Measurements from ENCODE around the gene TMPRSS11B. TPM values are rescaled to one million over a fixed set of nuclear protein-coding genes. Genes with fewer than 3 reads are reported as not detected.

Gene TMPRSS11B
- total and polyA plus RNA-seq, 4 donors: 0.02 TPM; not detected in 3

GRCh38 chr4:68264875-68265565 lies 19.5 kb upstream of the TMPRSS11B start:
- DNase-seq (ENCODE audit: low spot score): no peak
- Histone ChIP-seq H3K36me3 (ENCODE audit: control insufficient read depth in 4 of 4, insufficient read depth in 3 of 4, low read depth in 1 of 4, low read length in 3 of 4) (no peaks in the 10 kb centered on the region), H3K9ac (ENCODE audit: low read depth in 1 of 2, low read length in 2 of 2) (no peak overlapping the region), H3K9me3 (ENCODE audit: control insufficient read depth in 4 of 4, low read length in 3 of 4) (no peaks in the 10 kb centered on the region), H3K27ac (ENCODE audit: low read depth in 1 of 2, low read length in 2 of 2) (no peak overlapping the region), H3K27me3 (ENCODE audit: control insufficient read depth in 4 of 4, insufficient read depth in 4 of 4, low read length in 3 of 4) (no peaks in the 10 kb centered on the region), H3K4me1 (ENCODE audit: control insufficient read depth in 4 of 4, insufficient read depth in 4 of 4, low read length in 3 of 4) (no peaks in the 10 kb centered on the region), H3K4me3 (ENCODE audit: low read depth in 1 of 3, low read length in 3 of 3) (no peak overlapping the region)
- TF ChIP-seq NR2F2 (IDR thresholded peaks at IDR 0.05): no peak
- TF ChIP-seq TAF1 (conservative IDR thresholded peaks at IDR 0.05): no peak
- WGBS: 89% methylated on average over 3 of the region's 3 CpGs

GRCh38 chr4:68259191-68259590 lies 13.7 kb upstream of the TMPRSS11B start:
- Histone ChIP-seq H3K9ac (ENCODE audit: low read depth in 1 of 2, low read length in 2 of 2) (no peak overlapping the region), H3K36me3 (ENCODE audit: control insufficient read depth in 4 of 4, insufficient read depth in 3 of 4, low read depth in 1 of 4, low read length in 3 of 4) (no peaks in the 10 kb centered on the region), H3K9me3 (ENCODE audit: control insufficient read depth in 4 of 4, low read length in 3 of 4) (no peaks in the 10 kb centered on the region), H3K4me3 (ENCODE audit: low read depth in 1 of 3, low read length in 3 of 3) (no peak overlapping the region), H3K27me3 (ENCODE audit: control insufficient read depth in 4 of 4, insufficient read depth in 4 of 4, low read length in 3 of 4) (no peaks in the 10 kb centered on the region), H3K4me1 (ENCODE audit: control insufficient read depth in 4 of 4, insufficient read depth in 4 of 4, low read length in 3 of 4) (no peaks in the 10 kb centered on the region), H3K27ac (ENCODE audit: low read depth in 1 of 2, low read length in 2 of 2) (no peak overlapping the region)
- WGBS: 93% methylated on average over 1 of the region's 1 CpG
- TF ChIP-seq, protein P1, sequence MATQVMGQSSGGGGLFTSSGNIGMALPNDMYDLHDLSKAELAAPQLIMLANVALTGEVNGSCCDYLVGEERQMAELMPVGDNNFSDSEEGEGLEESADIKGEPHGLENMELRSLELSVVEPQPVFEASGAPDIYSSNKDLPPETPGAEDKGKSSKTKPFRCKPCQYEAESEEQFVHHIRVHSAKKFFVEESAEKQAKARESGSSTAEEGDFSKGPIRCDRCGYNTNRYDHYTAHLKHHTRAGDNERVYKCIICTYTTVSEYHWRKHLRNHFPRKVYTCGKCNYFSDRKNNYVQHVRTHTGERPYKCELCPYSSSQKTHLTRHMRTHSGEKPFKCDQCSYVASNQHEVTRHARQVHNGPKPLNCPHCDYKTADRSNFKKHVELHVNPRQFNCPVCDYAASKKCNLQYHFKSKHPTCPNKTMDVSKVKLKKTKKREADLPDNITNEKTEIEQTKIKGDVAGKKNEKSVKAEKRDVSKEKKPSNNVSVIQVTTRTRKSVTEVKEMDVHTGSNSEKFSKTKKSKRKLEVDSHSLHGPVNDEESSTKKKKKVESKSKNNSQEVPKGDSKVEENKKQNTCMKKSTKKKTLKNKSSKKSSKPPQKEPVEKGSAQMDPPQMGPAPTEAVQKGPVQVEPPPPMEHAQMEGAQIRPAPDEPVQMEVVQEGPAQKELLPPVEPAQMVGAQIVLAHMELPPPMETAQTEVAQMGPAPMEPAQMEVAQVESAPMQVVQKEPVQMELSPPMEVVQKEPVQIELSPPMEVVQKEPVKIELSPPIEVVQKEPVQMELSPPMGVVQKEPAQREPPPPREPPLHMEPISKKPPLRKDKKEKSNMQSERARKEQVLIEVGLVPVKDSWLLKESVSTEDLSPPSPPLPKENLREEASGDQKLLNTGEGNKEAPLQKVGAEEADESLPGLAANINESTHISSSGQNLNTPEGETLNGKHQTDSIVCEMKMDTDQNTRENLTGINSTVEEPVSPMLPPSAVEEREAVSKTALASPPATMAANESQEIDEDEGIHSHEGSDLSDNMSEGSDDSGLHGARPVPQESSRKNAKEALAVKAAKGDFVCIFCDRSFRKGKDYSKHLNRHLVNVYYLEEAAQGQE (IDR thresholded peaks at IDR 0.05): no peak
- TF ChIP-seq, protein P2, sequence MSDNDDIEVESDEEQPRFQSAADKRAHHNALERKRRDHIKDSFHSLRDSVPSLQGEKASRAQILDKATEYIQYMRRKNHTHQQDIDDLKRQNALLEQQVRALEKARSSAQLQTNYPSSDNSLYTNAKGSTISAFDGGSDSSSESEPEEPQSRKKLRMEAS (IDR thresholded peaks at IDR 0.05): no peak
- TF ChIP-seq FOXA2 (IDR thresholded peaks at IDR 0.05) (no peak), FOXA1 (IDR thresholded peaks at IDR 0.05) (no peak), CTCF (IDR thresholded peaks at IDR 0.05; ENCODE audit: low read depth, low read length, missing input control) (no peak), TAF1 (conservative IDR thresholded peaks at IDR 0.05) (no peak), HNF4G (IDR thresholded peaks at IDR 0.05) (no peak), RXRA (IDR thresholded peaks at IDR 0.05) (no peak), HNF4A (conservative IDR thresholded peaks at IDR 0.05) (no peak), NR2F2 (IDR thresholded peaks at IDR 0.05) (no peak), RAD21 (IDR thresholded peaks at IDR 0.05) (no peak)
- TF ChIP-seq, protein P3, sequence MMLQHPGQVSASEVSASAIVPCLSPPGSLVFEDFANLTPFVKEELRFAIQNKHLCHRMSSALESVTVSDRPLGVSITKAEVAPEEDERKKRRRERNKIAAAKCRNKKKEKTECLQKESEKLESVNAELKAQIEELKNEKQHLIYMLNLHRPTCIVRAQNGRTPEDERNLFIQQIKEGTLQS (IDR thresholded peaks at IDR 0.05): no peak
- DNase-seq (ENCODE audit: low spot score): no peak

DNA sequence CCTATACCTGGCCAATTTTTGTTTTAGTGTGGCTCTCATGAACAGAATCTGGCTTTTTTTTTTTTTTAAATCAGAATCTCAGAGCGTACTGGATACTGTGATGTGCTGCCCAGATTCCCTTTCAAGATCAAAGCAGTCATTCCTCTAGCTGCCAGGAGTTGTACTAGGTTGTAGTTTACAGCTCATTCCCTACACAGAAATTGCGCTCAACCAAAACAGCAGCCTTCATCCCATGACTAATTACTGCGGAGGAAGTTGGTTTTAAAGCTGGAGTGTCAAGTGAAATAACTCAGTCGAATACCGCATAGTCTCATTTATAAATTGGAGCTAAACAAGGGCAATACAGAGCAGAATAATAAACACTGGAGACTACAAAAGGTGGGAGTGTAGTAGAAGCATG lies 12.2 kb upstream of the TMPRSS11B start:
- whole genome bisulfite sequencing: 93% methylated on average over 5 of the region's 5 CpGs
- no peak overlapping the region for H3K4me3 ChIP-seq (ENCODE audit: low read depth in 1 of 3, low read length in 3 of 3)
- H3K4me1 ChIP-seq (ENCODE audit: control insufficient read depth in 4 of 4, insufficient read depth in 4 of 4, low read length in 3 of 4): no peaks in the 10 kb centered on the region
- DNase-seq (ENCODE audit: low spot score): no peak
- no peaks in the 10 kb centered on the region for H3K27me3 ChIP-seq (ENCODE audit: control insufficient read depth in 4 of 4, insufficient read depth in 4 of 4, low read length in 3 of 4)
- H3K36me3 ChIP-seq (ENCODE audit: control insufficient read depth in 4 of 4, insufficient read depth in 3 of 4, low read depth in 1 of 4, low read length in 3 of 4): no peaks in the 10 kb centered on the region
- no peak overlapping the region for H3K27ac ChIP-seq (ENCODE audit: low read depth in 1 of 2, low read length in 2 of 2)
- H3K9ac ChIP-seq (ENCODE audit: low read depth in 1 of 2, low read length in 2 of 2): no peak overlapping the region
- no peaks in the 10 kb centered on the region for H3K9me3 ChIP-seq (ENCODE audit: control insufficient read depth in 4 of 4, low read length in 3 of 4)
- no peak for TF ChIP-seq JUND (IDR thresholded peaks at IDR 0.05)
- no peak for TF ChIP-seq RAD21 (IDR thresholded peaks at IDR 0.05)
- no peak for TF ChIP-seq EGR1 (IDR thresholded peaks at IDR 0.05; ENCODE audit: low read depth in 2 of 2)
- TF ChIP-seq FOXA1 (IDR thresholded peaks at IDR 0.05): no peak
- TF ChIP-seq, protein P2 (IDR thresholded peaks at IDR 0.05): no peak
- TF ChIP-seq GABPA (IDR thresholded peaks at IDR 0.05 in 1 of 2, conservative IDR thresholded peaks at IDR 0.05 in 1 of 2): no peak
- TF ChIP-seq, protein P1 (IDR thresholded peaks at IDR 0.05): no peak
- no peak for TF ChIP-seq NR2F2 (IDR thresholded peaks at IDR 0.05)
